ENCODE data around the gene VWDE.

DNA sequence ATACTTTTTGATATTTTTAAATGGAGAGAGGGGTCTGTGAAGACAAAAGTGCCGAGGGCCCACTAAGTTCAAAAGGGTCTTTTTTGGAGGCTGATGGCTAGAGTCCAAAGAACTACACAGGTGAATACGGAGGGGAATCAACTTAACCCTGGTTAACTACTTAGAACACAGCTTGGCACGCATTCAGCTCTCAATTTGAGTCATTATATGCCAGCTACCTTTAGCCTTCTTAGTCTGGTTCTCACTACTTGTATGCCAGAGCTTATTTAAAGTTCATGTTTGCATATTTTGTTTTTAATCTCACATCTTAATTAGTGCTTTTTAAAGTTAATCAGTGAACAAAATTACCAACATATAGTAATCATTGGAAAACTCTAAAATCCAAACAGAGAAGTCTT lies 80.8 kb downstream of the VWDE start:
- TF ChIP-seq, protein P1, sequence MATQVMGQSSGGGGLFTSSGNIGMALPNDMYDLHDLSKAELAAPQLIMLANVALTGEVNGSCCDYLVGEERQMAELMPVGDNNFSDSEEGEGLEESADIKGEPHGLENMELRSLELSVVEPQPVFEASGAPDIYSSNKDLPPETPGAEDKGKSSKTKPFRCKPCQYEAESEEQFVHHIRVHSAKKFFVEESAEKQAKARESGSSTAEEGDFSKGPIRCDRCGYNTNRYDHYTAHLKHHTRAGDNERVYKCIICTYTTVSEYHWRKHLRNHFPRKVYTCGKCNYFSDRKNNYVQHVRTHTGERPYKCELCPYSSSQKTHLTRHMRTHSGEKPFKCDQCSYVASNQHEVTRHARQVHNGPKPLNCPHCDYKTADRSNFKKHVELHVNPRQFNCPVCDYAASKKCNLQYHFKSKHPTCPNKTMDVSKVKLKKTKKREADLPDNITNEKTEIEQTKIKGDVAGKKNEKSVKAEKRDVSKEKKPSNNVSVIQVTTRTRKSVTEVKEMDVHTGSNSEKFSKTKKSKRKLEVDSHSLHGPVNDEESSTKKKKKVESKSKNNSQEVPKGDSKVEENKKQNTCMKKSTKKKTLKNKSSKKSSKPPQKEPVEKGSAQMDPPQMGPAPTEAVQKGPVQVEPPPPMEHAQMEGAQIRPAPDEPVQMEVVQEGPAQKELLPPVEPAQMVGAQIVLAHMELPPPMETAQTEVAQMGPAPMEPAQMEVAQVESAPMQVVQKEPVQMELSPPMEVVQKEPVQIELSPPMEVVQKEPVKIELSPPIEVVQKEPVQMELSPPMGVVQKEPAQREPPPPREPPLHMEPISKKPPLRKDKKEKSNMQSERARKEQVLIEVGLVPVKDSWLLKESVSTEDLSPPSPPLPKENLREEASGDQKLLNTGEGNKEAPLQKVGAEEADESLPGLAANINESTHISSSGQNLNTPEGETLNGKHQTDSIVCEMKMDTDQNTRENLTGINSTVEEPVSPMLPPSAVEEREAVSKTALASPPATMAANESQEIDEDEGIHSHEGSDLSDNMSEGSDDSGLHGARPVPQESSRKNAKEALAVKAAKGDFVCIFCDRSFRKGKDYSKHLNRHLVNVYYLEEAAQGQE (IDR thresholded peaks at IDR 0.05; ENCODE audit: low read depth), result no peak
- TF ChIP-seq, protein P2, sequence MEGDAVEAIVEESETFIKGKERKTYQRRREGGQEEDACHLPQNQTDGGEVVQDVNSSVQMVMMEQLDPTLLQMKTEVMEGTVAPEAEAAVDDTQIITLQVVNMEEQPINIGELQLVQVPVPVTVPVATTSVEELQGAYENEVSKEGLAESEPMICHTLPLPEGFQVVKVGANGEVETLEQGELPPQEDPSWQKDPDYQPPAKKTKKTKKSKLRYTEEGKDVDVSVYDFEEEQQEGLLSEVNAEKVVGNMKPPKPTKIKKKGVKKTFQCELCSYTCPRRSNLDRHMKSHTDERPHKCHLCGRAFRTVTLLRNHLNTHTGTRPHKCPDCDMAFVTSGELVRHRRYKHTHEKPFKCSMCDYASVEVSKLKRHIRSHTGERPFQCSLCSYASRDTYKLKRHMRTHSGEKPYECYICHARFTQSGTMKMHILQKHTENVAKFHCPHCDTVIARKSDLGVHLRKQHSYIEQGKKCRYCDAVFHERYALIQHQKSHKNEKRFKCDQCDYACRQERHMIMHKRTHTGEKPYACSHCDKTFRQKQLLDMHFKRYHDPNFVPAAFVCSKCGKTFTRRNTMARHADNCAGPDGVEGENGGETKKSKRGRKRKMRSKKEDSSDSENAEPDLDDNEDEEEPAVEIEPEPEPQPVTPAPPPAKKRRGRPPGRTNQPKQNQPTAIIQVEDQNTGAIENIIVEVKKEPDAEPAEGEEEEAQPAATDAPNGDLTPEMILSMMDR (IDR thresholded peaks at IDR 0.05 in 2 of 3, conservative IDR thresholded peaks at IDR 0.05 in 1 of 3; ENCODE audit: borderline replicate concordance in 1 of 3, insufficient read depth in 1 of 3, low read depth in 2 of 3, low read length in 2 of 3), result no peak
- TF ChIP-seq ZNF274 (IDR thresholded peaks at IDR 0.05; ENCODE audit: low read depth, low read length) (no peak), SIN3A (IDR thresholded peaks at IDR 0.05; ENCODE audit: low read depth) (no peak), POLR2A (IDR thresholded peaks at IDR 0.05; ENCODE audit: borderline replicate concordance, extremely low read depth, insufficient read depth, insufficient read length) (no peak), EGR1 (IDR thresholded peaks at IDR 0.05; ENCODE audit: low read depth) (no peak), EZH2 (IDR thresholded peaks at IDR 0.05) (no peak), EZH2phosphoT487 (IDR thresholded peaks at IDR 0.05; ENCODE audit: borderline replicate concordance) (no peak), POLR2AphosphoS5 (IDR thresholded peaks at IDR 0.05; ENCODE audit: low read depth, low read length) (no peak), ELF1 (IDR thresholded peaks at IDR 0.05; ENCODE audit: borderline replicate concordance, low read depth) (no peak), CEBPB (IDR thresholded peaks at IDR 0.05; ENCODE audit: low read depth) (no peak), RAD21 (IDR thresholded peaks at IDR 0.05; ENCODE audit: low read depth) (no peak)
- TF ChIP-seq, protein P3, sequence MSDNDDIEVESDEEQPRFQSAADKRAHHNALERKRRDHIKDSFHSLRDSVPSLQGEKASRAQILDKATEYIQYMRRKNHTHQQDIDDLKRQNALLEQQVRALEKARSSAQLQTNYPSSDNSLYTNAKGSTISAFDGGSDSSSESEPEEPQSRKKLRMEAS (IDR thresholded peaks at IDR 0.05), result no peak
- TF ChIP-seq, protein P4, sequence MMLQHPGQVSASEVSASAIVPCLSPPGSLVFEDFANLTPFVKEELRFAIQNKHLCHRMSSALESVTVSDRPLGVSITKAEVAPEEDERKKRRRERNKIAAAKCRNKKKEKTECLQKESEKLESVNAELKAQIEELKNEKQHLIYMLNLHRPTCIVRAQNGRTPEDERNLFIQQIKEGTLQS (IDR thresholded peaks at IDR 0.05), result no peak
